ENCODE results near the gene KNSTRN.

DNA sequence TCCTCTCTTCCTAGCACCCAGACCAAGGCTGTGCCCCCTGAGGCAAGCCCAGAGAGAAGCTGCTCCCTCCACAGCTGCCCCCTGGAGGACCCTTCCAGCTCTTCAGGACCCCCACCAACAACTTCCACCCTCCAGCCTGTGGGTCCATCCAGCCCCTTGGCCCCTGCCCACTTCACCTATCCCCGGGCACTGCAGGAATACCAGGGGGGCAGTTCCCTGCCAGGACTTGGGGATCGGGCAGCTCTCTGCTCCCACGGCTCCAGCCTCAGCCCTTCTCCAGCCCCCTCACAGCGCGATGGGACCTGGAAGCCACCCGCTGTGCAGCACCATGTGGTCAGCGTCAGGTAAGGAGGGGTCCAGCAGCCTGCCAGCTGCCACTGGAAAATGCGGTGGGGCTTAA, 18.9 kb upstream of the KNSTRN start:
- TF ChIP-seq ZNF274 (CRISPR knock-in tag; IDR thresholded peaks at IDR 0.05) (no peak), ZSCAN29 (CRISPR knock-in tag; conservative IDR thresholded peaks at IDR 0.05) (no peak), ERF (CRISPR knock-in tag; IDR thresholded peaks at IDR 0.05) (no peak), CC2D1A (CRISPR knock-in tag; IDR thresholded peaks at IDR 0.05) (no peak), GATAD2A (CRISPR knock-in tag; IDR thresholded peaks at IDR 0.05) (no peak), RAD21 (CRISPR knock-in tag; IDR thresholded peaks at IDR 0.05) (no peak), MATR3 (CRISPR knock-in tag; IDR thresholded peaks at IDR 0.05) (no peak), ZNF558 (CRISPR knock-in tag; IDR thresholded peaks at IDR 0.05; ENCODE audit: borderline replicate concordance) (no peak), EZH2 (conservative IDR thresholded peaks at IDR 0.05; ENCODE audit: low read depth, low read length) (no peak), NR2C2 (CRISPR knock-in tag; IDR thresholded peaks at IDR 0.05; ENCODE audit: borderline replicate concordance) (no peak)
- TF ChIP-seq, protein P1, sequence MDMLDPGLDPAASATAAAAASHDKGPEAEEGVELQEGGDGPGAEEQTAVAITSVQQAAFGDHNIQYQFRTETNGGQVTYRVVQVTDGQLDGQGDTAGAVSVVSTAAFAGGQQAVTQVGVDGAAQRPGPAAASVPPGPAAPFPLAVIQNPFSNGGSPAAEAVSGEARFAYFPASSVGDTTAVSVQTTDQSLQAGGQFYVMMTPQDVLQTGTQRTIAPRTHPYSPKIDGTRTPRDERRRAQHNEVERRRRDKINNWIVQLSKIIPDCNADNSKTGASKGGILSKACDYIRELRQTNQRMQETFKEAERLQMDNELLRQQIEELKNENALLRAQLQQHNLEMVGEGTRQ (IDR thresholded peaks at IDR 0.05; ENCODE audit: low read depth, low read length): no peak
- TF ChIP-seq, protein P1 (CRISPR knock-in tag; IDR thresholded peaks at IDR 0.05; ENCODE audit: borderline replicate concordance): no peak
- TF ChIP-seq, protein P2, sequence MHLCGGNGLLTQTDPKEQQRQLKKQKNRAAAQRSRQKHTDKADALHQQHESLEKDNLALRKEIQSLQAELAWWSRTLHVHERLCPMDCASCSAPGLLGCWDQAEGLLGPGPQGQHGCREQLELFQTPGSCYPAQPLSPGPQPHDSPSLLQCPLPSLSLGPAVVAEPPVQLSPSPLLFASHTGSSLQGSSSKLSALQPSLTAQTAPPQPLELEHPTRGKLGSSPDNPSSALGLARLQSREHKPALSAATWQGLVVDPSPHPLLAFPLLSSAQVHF (CRISPR knock-in tag; IDR thresholded peaks at IDR 0.05): no peak
- TF ChIP-seq, protein P3, sequence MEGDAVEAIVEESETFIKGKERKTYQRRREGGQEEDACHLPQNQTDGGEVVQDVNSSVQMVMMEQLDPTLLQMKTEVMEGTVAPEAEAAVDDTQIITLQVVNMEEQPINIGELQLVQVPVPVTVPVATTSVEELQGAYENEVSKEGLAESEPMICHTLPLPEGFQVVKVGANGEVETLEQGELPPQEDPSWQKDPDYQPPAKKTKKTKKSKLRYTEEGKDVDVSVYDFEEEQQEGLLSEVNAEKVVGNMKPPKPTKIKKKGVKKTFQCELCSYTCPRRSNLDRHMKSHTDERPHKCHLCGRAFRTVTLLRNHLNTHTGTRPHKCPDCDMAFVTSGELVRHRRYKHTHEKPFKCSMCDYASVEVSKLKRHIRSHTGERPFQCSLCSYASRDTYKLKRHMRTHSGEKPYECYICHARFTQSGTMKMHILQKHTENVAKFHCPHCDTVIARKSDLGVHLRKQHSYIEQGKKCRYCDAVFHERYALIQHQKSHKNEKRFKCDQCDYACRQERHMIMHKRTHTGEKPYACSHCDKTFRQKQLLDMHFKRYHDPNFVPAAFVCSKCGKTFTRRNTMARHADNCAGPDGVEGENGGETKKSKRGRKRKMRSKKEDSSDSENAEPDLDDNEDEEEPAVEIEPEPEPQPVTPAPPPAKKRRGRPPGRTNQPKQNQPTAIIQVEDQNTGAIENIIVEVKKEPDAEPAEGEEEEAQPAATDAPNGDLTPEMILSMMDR (CRISPR knock-in tag; IDR thresholded peaks at IDR 0.05): no peak
